Endothelial cell of umbilical vein (primary cell): ENCODE results near the gene PLEKHA5. TPM values are rescaled to one million over a fixed set of nuclear protein-coding genes. Genes with fewer than 3 reads are reported as not detected.

Source experiments
- BruUV-seq: library from RNA; stranded (reverse); fragments of 400-500 nt; replicated peaks from 2 replicates; lab custom pipeline; 2021; lab: Mats Ljungman, UMichigan
- CTCF ChIA-PET: fragments of 300-600, 350-600 bp; sonication (Branson Sonifier 250); formaldehyde crosslinking; loops from one replicate; lab custom pipeline; 2021; ENCODE audit warnings: antibody characterized with exemption, inconsistent platforms; lab: Charles Lee
- POLR2A ChIA-PET: fragments of 300-600, 350-600 bp; sonication (Branson Sonifier 250); formaldehyde crosslinking; loops from one replicate; lab custom pipeline; 2021; ENCODE audit warnings: antibody characterized with exemption, inconsistent platforms; lab: Charles Lee
- DNase-seq: peaks from one replicate; pipeline ENCODE4 v3.0.0-alpha.2; 2011; ENCODE audit warnings: low read depth, low spot score
- FAIRE-seq: peaks from 2 replicates; lab custom pipeline; 2011; peaks lifted over from hg19 to GRCh38; lab: Jason Lieb, UNC
- H2AFZ ChIP-seq: 2 replicates; pipeline ENCODE4 v1.6.0; 2012; ENCODE audit warnings: low read depth, low read length, control low read depth, inconsistent platforms
- H3K27ac ChIP-seq: 2 replicates; pipeline ENCODE4 v1.5.1; 2011; ENCODE audit warnings: low read depth, mild to moderate bottlenecking, control low read depth, low read length, moderate library complexity; ENCODE audit not compliant: insufficient read depth
- H3K27me3 ChIP-seq, 2 experiments: 2 replicates each; pipeline versions ENCODE4 v1.6.0 to v1.6.1; 2011; ENCODE audit warnings: low read length in 2 of 2, mixed read lengths in 1 of 2; ENCODE audit not compliant: control insufficient read depth in 2 of 2, insufficient read depth in 2 of 2
- H3K36me3 ChIP-seq, 2 experiments: 2 replicates in 1 of 2; 3 replicates in 1 of 2; pipeline ENCODE4 v1.5.1; 2011; ENCODE audit warnings: low read length in 2 of 2, mild to moderate bottlenecking in 1 of 2, moderate library complexity in 1 of 2; ENCODE audit not compliant: control insufficient read depth in 2 of 2, insufficient read depth in 2 of 2; ENCODE audit errors: extremely low read depth in 1 of 2
- H3K4me1 ChIP-seq: 3 replicates; pipeline ENCODE4 v1.5.1; 2011; ENCODE audit warnings: mild to moderate bottlenecking, low read length; ENCODE audit not compliant: control insufficient read depth, insufficient read depth; ENCODE audit errors: extremely low read depth
- H3K4me2 ChIP-seq: 2 replicates; pipeline ENCODE4 v1.6.1; 2011; ENCODE audit warnings: low read length, control low read depth, mixed read lengths; ENCODE audit not compliant: insufficient read depth
- H3K4me3 ChIP-seq, 3 experiments: fragments of 200-600 bp in 1 of 3; sonication (generic), shearing (Covaris generic) in 1 of 3; replicated peaks in 1 of 3; 2 replicates each; pipeline ENCODE4 v1.5.1; 2011 to 2016; ENCODE audit warnings: control low read depth in 3 of 3, low read length in 3 of 3, mild to moderate bottlenecking in 2 of 3, inconsistent platforms in 1 of 3, low read depth in 1 of 3, moderate library complexity in 1 of 3; ENCODE audit not compliant: insufficient read depth in 1 of 3
- H3K79me2 ChIP-seq: 2 replicates; pipeline ENCODE4 v1.6.0; 2012; ENCODE audit warnings: low read length, inconsistent platforms; ENCODE audit not compliant: control insufficient read depth, insufficient read depth
- H3K9ac ChIP-seq: replicated peaks from 2 replicates; pipeline ENCODE3; 2011; ENCODE audit warnings: low read length, control low read depth; ENCODE audit not compliant: insufficient read depth; ENCODE audit errors: extremely low read depth
- H3K9me1 ChIP-seq: replicated peaks from 3 replicates; pipeline ENCODE4 v1.6.0; 2011; ENCODE audit warnings: mild to moderate bottlenecking, low read length; ENCODE audit not compliant: control insufficient read depth, insufficient read depth; ENCODE audit errors: extremely low read depth
- H3K9me3 ChIP-seq: replicated peaks from 2 replicates; pipeline ENCODE4 v1.5.1; 2012; ENCODE audit warnings: low read length, inconsistent platforms; ENCODE audit not compliant: control insufficient read depth, insufficient read depth
- H4K20me1 ChIP-seq: replicated peaks from 2 replicates; pipeline ENCODE3; 2011; ENCODE audit warnings: mild to moderate bottlenecking, low read length; ENCODE audit not compliant: control insufficient read depth, insufficient read depth; ENCODE audit errors: extremely low read depth
- FOS ChIP-seq: IDR thresholded peaks from 2 replicates; pipeline ENCODE4 v1.6.1; 2011; ENCODE audit warnings: mild to moderate bottlenecking, low read length, moderate library complexity, borderline replicate concordance; ENCODE audit not compliant: insufficient read depth
- GATA2 ChIP-seq: IDR thresholded peaks from 2 replicates; pipeline ENCODE4 v1.7.0; 2011; ENCODE audit warnings: low read depth, mild to moderate bottlenecking, moderate library complexity, mixed read lengths, low read length; ENCODE audit not compliant: insufficient read length, insufficient read depth
- JUN ChIP-seq: IDR thresholded peaks from 2 replicates; pipeline ENCODE4 v1.6.1; 2011; ENCODE audit warnings: borderline replicate concordance, low read depth; ENCODE audit not compliant: insufficient read length, insufficient read depth
- MAX ChIP-seq: IDR thresholded peaks from 2 replicates; pipeline ENCODE4 v1.6.1; 2011; ENCODE audit not compliant: insufficient read depth, insufficient read length
- dilution Hi-C: fragments of 300-500 bp; cut with MboI; formaldehyde crosslinking; loops from one replicate; pipeline ENCODE4 v1.15.0; 2019; ENCODE audit warnings: low sequenced_read_pairs; ENCODE audit not compliant: extremely low pct_ligation_motif_present
- intact Hi-C: fragments of 100-400 bp; cut with micrococcal nuclease; formaldehyde crosslinking; loops from one replicate; pipeline ENCODE4 v1.10.0; 2022
- polyA plus RNA-seq, 4 experiments: library from polyadenylated mRNA; depleted of rRNA in 3 of 4; stranded (reverse) in 3 of 4; unstranded in 1 of 4; fragments of >200 nt; gene quantifications; 2 replicates each; pipeline versions ENCODE4 v1.2.1 to v1.2.3, GENCODE V29; 2011 to 2012; ENCODE audit warnings: missing spikeins in 1 of 4
- total RNA-seq: library from RNA; stranded (reverse); gene quantifications from 2 replicates; pipeline ENCODE4 v1.2.3, GENCODE V29; 2021

PLEKHA5 gene
- total and polyA plus RNA-seq, 2 donors (not counting 3 experiments of a cell fraction or from before 2014, with no cell fraction given): 2.5 to 12.7 TPM

DNA sequence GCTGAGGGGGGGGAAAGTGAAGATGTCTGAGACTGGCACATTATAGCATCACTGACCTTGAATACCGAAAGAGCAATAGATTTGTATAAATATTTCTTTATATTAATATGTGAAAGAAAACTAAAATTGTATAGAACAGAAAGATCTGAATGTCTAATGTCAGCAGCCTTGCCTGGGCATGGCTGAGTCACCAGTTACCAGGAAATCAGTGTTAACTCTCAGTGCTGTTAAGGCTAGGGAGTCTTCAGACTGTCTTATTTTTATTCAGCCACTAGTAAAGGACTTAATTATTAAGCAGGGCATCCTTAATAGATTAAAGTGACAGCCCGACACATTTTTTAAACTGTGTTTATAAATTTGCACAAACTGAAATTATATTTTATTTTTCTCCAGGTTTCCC is 186.9 kb downstream of the PLEKHA5 start:
- POLR2A ChIA-PET: no interaction called here
- TF ChIP-seq FOS (peak; percentile 55), MAX (no peak)
- peak; percentile 54 for FAIRE-seq
- no peaks in the 10 kb centered on the region for H3K79me2 ChIP-seq
- H2AFZ ChIP-seq: no peak overlapping the region
- H3K9me3 ChIP-seq: no peaks in the 10 kb centered on the region
- H4K20me1 ChIP-seq: no peaks in the 10 kb centered on the region
- no peaks in the 10 kb centered on the region for H3K9me1 ChIP-seq
- H3K27ac ChIP-seq: no peak overlapping the region
- H3K27me3 ChIP-seq: no peaks in the 10 kb centered on the region
- CTCF ChIA-PET: no interaction called here
- no peak overlapping the region for H3K4me2 ChIP-seq
- no peak overlapping the region for H3K4me3 ChIP-seq
- intact Hi-C loops: no loop called here
- no peaks in the 10 kb centered on the region for H3K4me1 ChIP-seq
- peak; percentile 59 for DNase-seq
- dilution Hi-C loops: no loop called here
- H3K36me3 ChIP-seq: no peaks in the 10 kb centered on the region
- no TSS peak for BruUV-seq
- no peak overlapping the region for H3K9ac ChIP-seq

DNA sequence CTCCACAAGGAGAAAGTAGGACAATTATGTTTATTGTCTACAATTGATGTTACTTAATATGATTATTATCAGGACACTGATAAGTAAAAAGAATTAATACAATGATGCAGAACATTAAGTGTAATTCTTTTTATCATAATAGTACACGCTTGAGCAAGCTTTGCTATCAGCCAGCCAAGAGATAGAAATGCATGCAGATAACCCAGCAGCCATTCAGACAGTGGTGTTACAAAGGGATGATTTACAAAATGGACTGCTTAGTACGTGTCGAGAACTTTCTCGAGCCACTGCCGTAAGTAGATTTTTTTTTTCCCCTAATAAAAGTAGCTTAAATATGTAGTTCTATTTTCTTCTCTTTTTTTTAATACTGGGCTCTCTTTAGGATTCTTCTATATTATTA is 192.8 kb downstream of the PLEKHA5 start:
- H3K27ac ChIP-seq: no peak overlapping the region
- DNase-seq (no peak), FAIRE-seq (no peak)
- H3K4me3 ChIP-seq: no peak overlapping the region
- H2AFZ ChIP-seq: no peak overlapping the region
- H3K36me3 ChIP-seq: no peaks in the 10 kb centered on the region
- H3K4me2 ChIP-seq: no peak overlapping the region
- ChIA-PET POLR2A (no interaction called here), CTCF (no interaction called here)
- TF ChIP-seq FOS (no peak), JUN (no peak), GATA2 (no peak)
- no peaks in the 10 kb centered on the region for H3K4me1 ChIP-seq
- no TSS peak for BruUV-seq
- H3K9me3 ChIP-seq: no peaks in the 10 kb centered on the region
- no peaks in the 10 kb centered on the region for H4K20me1 ChIP-seq
- dilution Hi-C loops: no loop called here
- no peak overlapping the region for H3K9ac ChIP-seq
- intact Hi-C loops: no loop called here
- no peaks in the 10 kb centered on the region for H3K9me1 ChIP-seq
- no peaks in the 10 kb centered on the region for H3K79me2 ChIP-seq
- no peaks in the 10 kb centered on the region for H3K27me3 ChIP-seq
